Rectal smooth muscle tissue (tissue), 1 donor: Measurements from ENCODE around the gene OXA1L.

Experiments
- H3K27ac ChIP-seq: one replicate; pipeline ENCODE4 v1.7.0; 2013; ENCODE audit warnings: low read depth, low read length, inconsistent platforms
- H3K27me3 ChIP-seq: one replicate; pipeline ENCODE4 v1.7.0; 2013; ENCODE audit warnings: low read length; ENCODE audit not compliant: control insufficient read depth, insufficient read depth
- H3K36me3 ChIP-seq: one replicate; pipeline ENCODE4 v1.7.0; 2013; ENCODE audit warnings: low read length; ENCODE audit not compliant: control insufficient read depth, insufficient read depth
- H3K4me1 ChIP-seq: one replicate; pipeline ENCODE4 v1.7.0; 2013; ENCODE audit warnings: low read length; ENCODE audit not compliant: control insufficient read depth, insufficient read depth
- H3K4me3 ChIP-seq: one replicate; pipeline ENCODE4 v1.7.0; 2013; ENCODE audit warnings: low read length
- H3K9ac ChIP-seq: one replicate; pipeline ENCODE4 v1.7.0; 2013; ENCODE audit warnings: low read length

Gene OXA1L

GRCh38 chr14:22808388-22809209, 42.1 kb downstream of the OXA1L start:
- Histone ChIP-seq H3K4me1 (no peaks in the 10 kb centered on the region), H3K4me3 (no peak overlapping the region), H3K9ac (no peak overlapping the region), H3K27me3 (no peaks in the 10 kb centered on the region), H3K36me3 (no peaks in the 10 kb centered on the region), H3K27ac (no peak overlapping the region)

GRCh38 chr14:22811722-22812121, 45.2 kb downstream of the OXA1L start:
- Histone ChIP-seq H3K4me3 (no peak overlapping the region), H3K27me3 (no peaks in the 10 kb centered on the region), H3K9ac (no peak overlapping the region), H3K4me1 (no peaks in the 10 kb centered on the region), H3K36me3 (no peaks in the 10 kb centered on the region), H3K27ac (no peak overlapping the region)

DNA sequence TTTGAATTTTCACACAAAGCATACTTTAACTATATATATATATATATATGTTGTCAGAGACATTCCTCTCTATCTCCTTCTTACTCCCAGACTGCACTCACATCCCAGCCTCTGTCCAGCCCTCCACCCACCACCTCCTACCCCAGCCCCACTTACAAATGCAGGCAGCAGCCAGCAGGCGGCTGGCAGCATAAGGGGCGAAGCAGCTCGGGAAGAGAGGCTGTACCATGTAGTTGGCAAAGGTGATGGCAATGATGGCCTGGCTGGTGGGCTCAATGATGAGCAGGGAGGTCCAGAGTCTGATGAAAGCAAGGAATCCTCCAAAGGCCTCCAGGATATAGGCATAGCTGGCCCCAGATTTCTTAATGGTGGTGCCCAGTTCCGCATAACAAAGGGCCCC, 46.3 kb downstream of the OXA1L start:
- Histone ChIP-seq H3K4me1 (no peaks in the 10 kb centered on the region), H3K27ac (no peak overlapping the region), H3K36me3 (no peaks in the 10 kb centered on the region), H3K9ac (no peak overlapping the region), H3K4me3 (no peak overlapping the region), H3K27me3 (no peaks in the 10 kb centered on the region)

GRCh38 chr14:22813145-22813544, 46.7 kb downstream of the OXA1L start:
- no peak overlapping the region for H3K4me3 ChIP-seq

DNA sequence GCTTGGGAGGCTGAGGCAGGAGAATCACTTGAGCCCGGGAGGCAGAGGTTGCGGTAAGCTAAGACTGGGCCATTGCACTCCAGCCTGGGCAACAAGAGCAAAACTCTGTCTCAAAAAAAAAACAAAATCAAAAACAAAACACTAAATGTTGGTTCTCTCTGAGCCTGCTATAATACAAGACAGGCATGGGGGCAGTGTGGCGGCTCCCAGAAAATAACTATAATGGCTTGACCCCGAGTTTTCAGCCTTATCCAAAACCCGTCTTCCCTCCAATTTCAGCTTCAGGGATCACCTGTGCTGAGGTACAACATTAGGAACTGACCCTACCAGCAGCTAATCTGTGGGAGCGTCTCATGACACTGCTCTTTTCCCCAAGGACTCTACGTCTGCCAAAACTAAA, 47.9 kb downstream of the OXA1L start:
- H3K27me3 ChIP-seq: no peaks in the 10 kb centered on the region
- H3K4me1 ChIP-seq: no peaks in the 10 kb centered on the region
- H3K36me3 ChIP-seq: no peaks in the 10 kb centered on the region
- no peak overlapping the region for H3K9ac ChIP-seq
- H3K27ac ChIP-seq: no peak overlapping the region
- H3K4me3 ChIP-seq: no peak overlapping the region

More at GRCh38 chr14:22813145-22813544, 46.7 kb downstream of the OXA1L start:
- H3K9ac ChIP-seq: no peak overlapping the region
- no peak overlapping the region for H3K27ac ChIP-seq
- no peaks in the 10 kb centered on the region for H3K27me3 ChIP-seq
- H3K36me3 ChIP-seq: no peaks in the 10 kb centered on the region
- no peaks in the 10 kb centered on the region for H3K4me1 ChIP-seq

DNA sequence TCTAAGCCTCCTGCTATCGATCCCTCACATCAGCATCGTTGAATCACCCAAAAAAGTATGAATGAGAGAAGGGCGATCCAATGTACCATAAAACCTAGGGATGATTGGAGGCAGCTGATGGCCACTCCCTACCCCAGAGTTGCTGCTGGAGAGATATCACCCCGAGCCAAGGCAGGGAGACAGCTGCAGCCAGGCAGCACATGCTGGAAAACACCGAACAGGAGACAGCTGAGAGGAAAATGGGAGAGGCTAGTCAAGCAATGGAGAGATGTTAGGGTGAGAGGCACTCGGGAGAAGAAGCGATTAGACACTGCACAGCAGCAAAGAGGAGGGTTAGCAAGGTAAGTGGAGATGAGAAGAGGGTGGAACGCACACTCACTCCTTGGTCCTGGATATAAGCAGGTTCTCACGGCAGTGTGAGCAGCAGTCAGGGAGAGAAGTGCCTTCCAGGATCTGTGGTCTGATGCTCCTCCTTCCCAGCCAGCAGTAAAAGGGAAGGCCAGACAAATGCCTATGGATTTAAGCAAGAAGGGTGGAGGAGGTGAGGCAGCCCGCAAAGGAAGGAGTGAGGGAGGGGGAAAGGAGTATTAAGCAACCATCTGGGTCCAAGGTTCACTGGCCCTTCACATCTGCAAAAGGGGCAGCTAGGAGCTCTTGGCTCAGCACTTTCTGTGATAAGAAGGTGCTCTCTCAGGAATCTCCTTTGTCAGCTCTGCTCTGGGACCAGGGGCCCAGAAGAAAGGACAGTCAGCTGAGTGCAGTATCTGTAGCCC, 48.6 kb downstream of the OXA1L start, which contains the start of gene SLC7A7:
TSS of gene SLC7A7 (minus strand) at position 495 of the 773 bp plus-strand sequence. CDS start 2,037 bp downstream, outside the sequence.
- H3K27ac ChIP-seq: no peak within 1 kb of the TSS
- peak within 1 kb of the TSS; percentile 11 for H3K4me3 ChIP-seq
- H3K27me3 ChIP-seq: no peaks in the 10 kb centered on the region
- H3K9ac ChIP-seq: no peak within 1 kb of the TSS
- H3K4me1 ChIP-seq: no peaks in the 10 kb centered on the region
- H3K36me3 ChIP-seq: no peaks in the 10 kb centered on the region

DNA sequence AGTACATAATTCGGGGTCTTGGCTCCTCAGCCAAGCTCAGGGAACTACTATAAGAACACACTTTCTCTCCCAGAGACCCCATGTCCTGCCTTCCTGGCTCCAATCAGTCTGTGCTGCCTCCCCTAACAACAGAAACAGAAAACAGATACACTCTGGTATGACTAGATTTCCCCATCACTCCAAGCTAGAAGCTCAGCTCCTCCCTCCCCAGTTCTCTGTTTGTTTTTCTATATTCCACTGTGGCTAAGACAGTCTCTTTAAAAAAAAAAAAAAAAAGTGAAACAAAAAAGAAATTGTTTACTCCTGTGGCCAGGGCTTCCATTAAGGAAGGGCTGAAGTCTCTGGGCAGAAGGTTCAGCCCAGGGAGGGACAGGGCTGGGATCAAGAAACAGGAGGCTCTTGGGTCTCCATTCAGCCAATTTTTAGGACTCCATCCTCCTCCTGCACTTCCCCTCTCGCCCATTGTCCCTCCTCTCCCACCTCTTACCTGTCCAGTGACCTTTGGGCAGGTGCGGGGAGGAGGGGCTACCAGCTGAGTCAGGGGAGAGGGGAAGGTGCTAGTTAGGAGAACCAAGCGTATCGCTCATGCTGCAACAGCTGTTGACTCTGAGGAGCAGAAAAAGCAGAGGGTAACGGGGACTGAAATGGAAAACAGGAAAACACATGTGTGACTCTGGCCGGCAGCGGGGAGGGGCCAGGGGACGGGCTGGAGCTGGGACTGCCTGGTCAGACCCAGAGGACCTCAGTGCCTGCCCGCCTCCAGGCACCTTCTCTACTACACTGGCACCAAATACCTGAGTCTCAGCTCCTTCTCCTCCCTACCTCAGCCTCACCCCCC, 52.9 kb downstream of the OXA1L start:
- Histone ChIP-seq H3K27me3 (no peaks in the 10 kb centered on the region), H3K36me3 (no peaks in the 10 kb centered on the region), H3K9ac (no peak overlapping the region), H3K27ac (no peak overlapping the region), H3K4me1 (peaks cover 5% of the 10 kb centered on the region), H3K4me3 (peak overlapping the region; percentile 40)

GRCh38 chr14:22820731-22821130, 54.2 kb downstream of the OXA1L start:
- Histone ChIP-seq H3K27ac (no peak overlapping the region), H3K36me3 (no peaks in the 10 kb centered on the region), H3K4me3 (no peak overlapping the region), H3K9ac (no peak overlapping the region), H3K4me1 (peaks cover 8% of the 10 kb centered on the region), H3K27me3 (no peaks in the 10 kb centered on the region)

DNA sequence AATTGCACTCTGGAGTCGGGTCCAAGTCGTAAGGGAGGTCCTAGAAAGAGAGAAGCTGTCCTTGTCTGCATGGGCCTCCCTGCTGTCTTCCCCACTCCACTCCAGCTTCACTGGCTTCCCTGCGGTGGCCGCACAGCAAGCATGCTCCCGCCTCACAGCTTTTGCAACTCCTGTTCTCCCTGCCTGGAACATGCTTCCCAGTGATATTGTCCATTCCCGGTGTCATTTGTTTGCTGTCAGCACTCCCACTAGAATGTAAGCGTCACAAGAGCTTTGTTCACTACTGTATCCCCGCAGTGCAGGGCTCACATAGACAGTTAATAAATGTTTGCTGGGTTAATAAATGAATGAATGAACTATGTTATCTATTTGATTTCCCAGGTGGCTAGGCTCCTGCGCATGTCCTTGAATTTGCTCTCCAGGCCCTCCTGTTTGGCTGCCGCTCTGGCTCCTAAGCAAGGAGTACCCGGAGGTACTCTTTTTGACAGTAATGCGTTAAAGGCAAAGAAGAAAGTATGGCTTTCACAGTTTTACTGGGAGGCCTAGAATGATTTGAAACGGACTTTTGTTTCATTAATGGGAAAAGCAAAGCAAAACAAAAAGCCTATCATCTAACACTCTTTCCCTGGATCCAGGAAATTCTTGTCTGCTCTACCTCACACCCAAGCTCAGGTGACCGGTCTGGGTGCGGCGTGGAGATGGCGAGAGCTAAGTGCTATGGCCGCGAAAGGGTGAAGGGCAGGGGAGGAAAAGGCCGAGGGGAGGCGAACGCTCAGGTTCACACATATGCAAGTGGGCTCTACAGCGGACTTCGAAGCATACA, 54.9 kb downstream of the OXA1L start:
- H3K4me1 ChIP-seq: peaks cover 8% of the 10 kb centered on the region
- no peak overlapping the region for H3K9ac ChIP-seq
- H3K4me3 ChIP-seq: no peak overlapping the region
- H3K27me3 ChIP-seq: no peaks in the 10 kb centered on the region
- no peak overlapping the region for H3K27ac ChIP-seq
- no peaks in the 10 kb centered on the region for H3K36me3 ChIP-seq

DNA sequence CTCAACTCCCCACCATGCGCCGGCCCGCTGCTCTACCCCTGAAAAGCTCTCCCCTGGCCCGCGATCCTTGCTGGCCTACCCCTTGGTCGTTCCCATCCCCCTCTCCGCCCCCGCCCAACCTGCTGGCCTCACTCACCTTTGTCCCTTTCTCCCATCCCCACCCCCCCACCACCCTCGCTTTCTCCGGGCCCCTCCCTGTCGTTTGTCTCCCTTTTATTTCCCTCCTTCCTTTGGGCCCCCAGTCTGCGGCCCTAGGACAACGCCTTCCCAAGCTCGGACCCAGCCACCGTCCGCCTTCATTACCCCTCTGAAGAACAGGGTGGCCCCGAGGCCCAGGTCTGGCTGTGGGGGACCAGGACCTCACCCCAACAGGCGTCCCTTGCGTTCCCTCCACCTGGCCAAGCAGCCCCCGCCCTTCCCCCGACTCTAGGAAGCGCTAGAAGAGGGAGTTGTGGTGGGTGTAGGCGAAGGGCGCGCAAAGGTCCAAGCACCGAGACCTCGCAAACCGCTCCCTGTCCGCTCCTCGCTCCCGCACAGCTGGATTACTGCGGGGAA, 55.6 kb downstream of the OXA1L start:
- peak overlapping the region; percentile 58 for H3K4me3 ChIP-seq
- no peaks in the 10 kb centered on the region for H3K27me3 ChIP-seq
- H3K27ac ChIP-seq: peak overlapping the region; percentile 57
- peak overlapping the region; percentile 55 for H3K9ac ChIP-seq
- H3K36me3 ChIP-seq: no peaks in the 10 kb centered on the region
- peaks cover 8% of the 10 kb centered on the region for H3K4me1 ChIP-seq
